ENCODE data around the gene ACOX2. TPM values are rescaled to one million over a fixed set of nuclear protein-coding genes. Genes with fewer than 3 reads are reported as not detected.

ACOX2 gene
- total and polyA plus RNA-seq, 10 of the 15 experiments (the other 5 are each of a cell fraction or from before 2014, with no cell fraction given): 0.72 TPM; not detected in 9

- BruUV-seq (replicated peaks): no TSS peak
- CTCF ChIA-PET: interaction anchor here (0.6 to 10.4 kb wide), 15 partner anchors 9 to 1570 kb away, joined by 3 to 243 read pairs (median 6); no protein-coding TSS in a partner anchor
- H4K20me1 ChIP-seq (ENCODE audit: control insufficient read depth, insufficient read depth): no peaks in the 10 kb centered on the region
- no peak overlapping the region for H3K27ac ChIP-seq (ENCODE audit: control insufficient read depth, insufficient read depth)
- RAD21 ChIA-PET (ENCODE audit: unreplicated experiment): interaction anchor here (0.9 to 8.3 kb wide), 3 partner anchors 12 to 71 kb away, joined by 3 to 100 read pairs (median 3); no protein-coding TSS in a partner anchor
- 0 out of 2 replicates have a peak, but pooled peaks cover 3% of the 10 kb centered on the region for H3K4me1 ChIP-seq (ENCODE audit: control insufficient read depth, insufficient read depth, low read length)
- H3K4me3 ChIP-seq: no peak overlapping the region
- H3K9ac ChIP-seq (ENCODE audit: control insufficient read depth, insufficient read depth, low read length): no peak overlapping the region
- no peak for ATAC-seq
- 42% methylated on average over 12 of the region's 12 CpGs for WGBS (ENCODE audit: insufficient coverage, insufficient replicate concordance, low lambda C conversion rate, missing lambda C conversion rate)
- POLR2A ChIA-PET: no interaction called here
- H2AFZ ChIP-seq (ENCODE audit: control insufficient read depth, low read depth, low read length): no peak overlapping the region
- H3K4me2 ChIP-seq (ENCODE audit: control insufficient read depth, insufficient read depth): no peak overlapping the region
- in situ Hi-C loops (cut with MboI): loop anchor here (5.0 kb wide), 1 partner anchor 58 kb away; no protein-coding TSS in a partner anchor
- no peak for DNase-seq (ENCODE audit: low read depth, low spot score)
- no peak for FAIRE-seq
- H3K27me3 ChIP-seq (replicated peaks in 1 of 2; ENCODE audit: control insufficient read depth in 2 of 2, insufficient read depth in 2 of 2, low read length in 1 of 2): no peaks in the 10 kb centered on the region; a peak in 1 of 4 replicates
- H3K79me2 ChIP-seq (ENCODE audit: control insufficient read depth, insufficient read depth, low read length): no peaks in the 10 kb centered on the region
- intact Hi-C loops (cut with micrococcal nuclease; ENCODE audit: unreplicated experiment): no loop called here
- H3K36me3 ChIP-seq (ENCODE audit: control insufficient read depth in 2 of 2, insufficient read depth in 2 of 2, low read length in 1 of 2): no peaks in the 10 kb centered on the region
- SMC1A ChIA-PET (ENCODE audit: uncharacterized antibody, unreplicated experiment): interaction anchor here (1.0 to 6.2 kb wide), 6 partner anchors 12 to 185 kb away, joined by 3 to 54 read pairs (median 4); no protein-coding TSS in a partner anchor
- TF ChIP-seq TCF7 (IDR thresholded peaks at IDR 0.05; ENCODE audit: borderline replicate concordance) (no peak), JUNB (IDR thresholded peaks at IDR 0.05) (no peak), NFXL1 (IDR thresholded peaks at IDR 0.05; ENCODE audit: borderline replicate concordance) (no peak), TBL1XR1 (IDR thresholded peaks at IDR 0.05; ENCODE audit: low read depth, low read length) (no peak), NFYB (IDR thresholded peaks at IDR 0.05; ENCODE audit: insufficient read depth, low read depth, low read length) (no peak), KLF5 (IDR thresholded peaks at IDR 0.05; ENCODE audit: partially characterized antibody) (no peak), FOXM1 (IDR thresholded peaks at IDR 0.05; ENCODE audit: low read depth, low read length) (no peak), FOS (IDR thresholded peaks at IDR 0.05; ENCODE audit: borderline replicate concordance, extremely low read depth, insufficient read length) (no peak), SREBF2 (IDR thresholded peaks at IDR 0.05; ENCODE audit: low read length) (no peak), CBX5 (IDR thresholded peaks at IDR 0.05; ENCODE audit: low read depth) (no peak)
- no peaks in the 10 kb centered on the region for H3K9me3 ChIP-seq (replicated peaks; ENCODE audit: control insufficient read depth, insufficient read depth, low read length)
Observed at GRCh38 chr3:58569287-58570001, 32.5 kb upstream of the ACOX2 start.
